ENCODE measurements around the gene IPO4. TPM values are rescaled to one million over a fixed set of nuclear protein-coding genes. Genes with fewer than 3 reads are reported as not detected.

Gene IPO4, protein sequence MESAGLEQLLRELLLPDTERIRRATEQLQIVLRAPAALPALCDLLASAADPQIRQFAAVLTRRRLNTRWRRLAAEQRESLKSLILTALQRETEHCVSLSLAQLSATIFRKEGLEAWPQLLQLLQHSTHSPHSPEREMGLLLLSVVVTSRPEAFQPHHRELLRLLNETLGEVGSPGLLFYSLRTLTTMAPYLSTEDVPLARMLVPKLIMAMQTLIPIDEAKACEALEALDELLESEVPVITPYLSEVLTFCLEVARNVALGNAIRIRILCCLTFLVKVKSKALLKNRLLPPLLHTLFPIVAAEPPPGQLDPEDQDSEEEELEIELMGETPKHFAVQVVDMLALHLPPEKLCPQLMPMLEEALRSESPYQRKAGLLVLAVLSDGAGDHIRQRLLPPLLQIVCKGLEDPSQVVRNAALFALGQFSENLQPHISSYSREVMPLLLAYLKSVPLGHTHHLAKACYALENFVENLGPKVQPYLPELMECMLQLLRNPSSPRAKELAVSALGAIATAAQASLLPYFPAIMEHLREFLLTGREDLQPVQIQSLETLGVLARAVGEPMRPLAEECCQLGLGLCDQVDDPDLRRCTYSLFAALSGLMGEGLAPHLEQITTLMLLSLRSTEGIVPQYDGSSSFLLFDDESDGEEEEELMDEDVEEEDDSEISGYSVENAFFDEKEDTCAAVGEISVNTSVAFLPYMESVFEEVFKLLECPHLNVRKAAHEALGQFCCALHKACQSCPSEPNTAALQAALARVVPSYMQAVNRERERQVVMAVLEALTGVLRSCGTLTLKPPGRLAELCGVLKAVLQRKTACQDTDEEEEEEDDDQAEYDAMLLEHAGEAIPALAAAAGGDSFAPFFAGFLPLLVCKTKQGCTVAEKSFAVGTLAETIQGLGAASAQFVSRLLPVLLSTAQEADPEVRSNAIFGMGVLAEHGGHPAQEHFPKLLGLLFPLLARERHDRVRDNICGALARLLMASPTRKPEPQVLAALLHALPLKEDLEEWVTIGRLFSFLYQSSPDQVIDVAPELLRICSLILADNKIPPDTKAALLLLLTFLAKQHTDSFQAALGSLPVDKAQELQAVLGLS
- total RNA-seq = 10 to 100 TPM; 46.6 to 47.3 TPM
- 1.2 to 4.5 reads per million in 2 donors for total RNA-seq

- Mint-ChIP-seq H3K27ac (peak within 1 kb of the TSS; percentile 97), H3K27me3 (no peaks in the 10 kb centered on the region), H3K4me3 (peak within 1 kb of the TSS; percentile 93), H3K4me1 (peaks cover 22% of the 10 kb centered on the region), H3K36me3 (ENCODE audit: low read depth) (peaks cover 3% of the 10 kb centered on the region)
- no peaks in the 10 kb centered on the region for H3K9me3 ChIP-seq (ENCODE audit: control insufficient read depth, low read length, poor library complexity, severe bottlenecking)
- peak; percentile 86 to 92 (median 88) for DNase-seq
- ATAC-seq = peak; percentile 93
These were observed at the start of gene IPO4 for GRCh38 chr14:24188251-24189058. Gene IPO4, minus strand, starts transcription at chr14:24188816. Its CDS starts 29 bp downstream, at chr14:24188787.

- Mint-ChIP-seq H3K4me3 (no peak overlapping the region), H3K27ac (peak overlapping the region; percentile 91), H3K27me3 (no peaks in the 10 kb centered on the region), H3K36me3 (ENCODE audit: low read depth) (peaks cover 16% of the 10 kb centered on the region), H3K4me1 (peaks cover 58% of the 10 kb centered on the region)
- ATAC-seq (no peak), DNase-seq (no peak)
- no peaks in the 10 kb centered on the region for H3K9me3 ChIP-seq (ENCODE audit: control insufficient read depth, low read length, poor library complexity, severe bottlenecking)
These were observed 49.5 kb upstream of the IPO4 start for GRCh38 chr14:24238123-24238522.

- H3K27ac Mint-ChIP-seq = peak overlapping the region; percentile 91
- peak overlapping the region; percentile 28 for H3K4me3 Mint-ChIP-seq
- DNase-seq = no peak
- no peaks in the 10 kb centered on the region for H3K9me3 ChIP-seq (ENCODE audit: control insufficient read depth, low read length, poor library complexity, severe bottlenecking)
- H3K27me3 Mint-ChIP-seq = no peaks in the 10 kb centered on the region
- H3K36me3 Mint-ChIP-seq (ENCODE audit: low read depth) = peaks cover 16% of the 10 kb centered on the region
- no peak for ATAC-seq
- H3K4me1 Mint-ChIP-seq = peaks cover 53% of the 10 kb centered on the region
These were observed 48.9 kb upstream of the IPO4 start for GRCh38 chr14:24237463-24237955.

- Mint-ChIP-seq H3K4me3 (peak overlapping the region; percentile 28), H3K36me3 (ENCODE audit: low read depth) (peaks cover 18% of the 10 kb centered on the region), H3K27me3 (no peaks in the 10 kb centered on the region), H3K27ac (peak overlapping the region; percentile 91), H3K4me1 (peaks cover 53% of the 10 kb centered on the region)
- DNase-seq = no peak
- H3K9me3 ChIP-seq (ENCODE audit: control insufficient read depth, low read length, poor library complexity, severe bottlenecking) = no peaks in the 10 kb centered on the region
- ATAC-seq = no peak
These were observed 48.3 kb upstream of the IPO4 start for GRCh38 chr14:24236689-24237462.

GRCh38 chr14:24235804-24236688 lies 47.4 kb upstream of the IPO4 start:
- H3K9me3 ChIP-seq (ENCODE audit: control insufficient read depth, low read length, poor library complexity, severe bottlenecking) = no peaks in the 10 kb centered on the region
- H3K36me3 Mint-ChIP-seq (ENCODE audit: low read depth) = peaks cover 18% of the 10 kb centered on the region
- H3K27me3 Mint-ChIP-seq = no peaks in the 10 kb centered on the region
- ATAC-seq (no peak), DNase-seq (no peak)
- H3K27ac Mint-ChIP-seq = peak overlapping the region; percentile 91
- H3K4me1 Mint-ChIP-seq = peaks cover 59% of the 10 kb centered on the region
- H3K4me3 Mint-ChIP-seq = peak overlapping the region; percentile 15

- H3K4me1 Mint-ChIP-seq = peaks cover 52% of the 10 kb centered on the region
- H3K4me3 Mint-ChIP-seq = peak overlapping the region; percentile 94
- ATAC-seq = no peak
- no peaks in the 10 kb centered on the region for H3K9me3 ChIP-seq (ENCODE audit: control insufficient read depth, low read length, poor library complexity, severe bottlenecking)
- no peak for DNase-seq
- H3K27ac Mint-ChIP-seq = peak overlapping the region; percentile 89
- H3K27me3 Mint-ChIP-seq = no peaks in the 10 kb centered on the region
- H3K36me3 Mint-ChIP-seq (ENCODE audit: low read depth) = peaks cover 18% of the 10 kb centered on the region
These were observed 45.7 kb upstream of the IPO4 start for GRCh38 chr14:24234095-24235005.

DNA sequence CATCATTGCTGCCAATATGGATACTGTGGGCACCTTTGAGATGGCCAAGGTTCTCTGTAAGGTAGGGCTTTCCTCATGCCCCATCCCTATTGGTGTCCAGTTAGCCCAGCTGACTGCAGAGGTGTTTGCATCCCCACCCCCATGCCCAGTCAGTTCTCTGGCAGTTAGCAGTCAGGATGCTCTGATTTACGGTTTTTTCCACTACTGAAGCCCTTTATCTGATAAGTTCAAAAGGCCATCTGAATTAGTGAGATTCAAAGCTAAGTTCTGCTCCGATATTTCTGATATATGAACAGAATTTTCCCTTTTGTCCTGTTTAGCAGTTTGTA lies 44.9 kb upstream of the IPO4 start:
- peak overlapping the region; percentile 89 for H3K27ac Mint-ChIP-seq
- H3K4me3 Mint-ChIP-seq = peak overlapping the region; percentile 94
- ATAC-seq (no peak), DNase-seq (no peak)
- peaks cover 48% of the 10 kb centered on the region for H3K4me1 Mint-ChIP-seq
- peaks cover 16% of the 10 kb centered on the region for H3K36me3 Mint-ChIP-seq (ENCODE audit: low read depth)
- H3K9me3 ChIP-seq (ENCODE audit: control insufficient read depth, low read length, poor library complexity, severe bottlenecking) = no peaks in the 10 kb centered on the region
- no peaks in the 10 kb centered on the region for H3K27me3 Mint-ChIP-seq

GRCh38 chr14:24232645-24233537 lies 44.3 kb upstream of the IPO4 start, which contains the start of gene GMPR2:
Gene GMPR2, plus strand, starts transcription at chr14:24232929. Its CDS starts 325 bp downstream, at chr14:24233254.
- H3K36me3 Mint-ChIP-seq (ENCODE audit: low read depth) = peaks cover 13% of the 10 kb centered on the region
- H3K9me3 ChIP-seq (ENCODE audit: control insufficient read depth, low read length, poor library complexity, severe bottlenecking) = no peaks in the 10 kb centered on the region
- no peak for DNase-seq
- H3K4me3 Mint-ChIP-seq = peak within 1 kb of the TSS; percentile 94
- H3K27me3 Mint-ChIP-seq = no peaks in the 10 kb centered on the region
- peaks cover 42% of the 10 kb centered on the region for H3K4me1 Mint-ChIP-seq
- ATAC-seq = peak; percentile 22
- peak within 1 kb of the TSS; percentile 89 for H3K27ac Mint-ChIP-seq

- no peaks in the 10 kb centered on the region for H3K9me3 ChIP-seq (ENCODE audit: control insufficient read depth, low read length, poor library complexity, severe bottlenecking)
- DNase-seq = peak; percentile 69 to 80 (median 76)
- Mint-ChIP-seq H3K27me3 (no peaks in the 10 kb centered on the region), H3K27ac (peak within 1 kb of the TSS; percentile 89), H3K4me3 (peak within 1 kb of the TSS; percentile 94), H3K4me1 (peaks cover 39% of the 10 kb centered on the region), H3K36me3 (ENCODE audit: low read depth) (peaks cover 14% of the 10 kb centered on the region)
- peak; percentile 88 for ATAC-seq
These were observed 43.6 kb upstream of the IPO4 start, which contains the start of gene NEDD8 for GRCh38 chr14:24232121-24232644. Gene NEDD8, minus strand, starts transcription at chr14:24232367. Its CDS starts 100 bp downstream, at chr14:24232267.
